ENCODE measurements around the gene ZNFX1.
"Not testable (repeated sequence)": the region's sequence is repeated elsewhere in the genome, so short reads cannot be mapped to it uniquely, and the experiment has no call there.

The ZNFX1 gene

GRCh38 chr20:49203746-49204145, 74.1 kb downstream of the ZNFX1 start:
- no peak for DNase-seq

GRCh38 chr20:49203011-49203410, 74.8 kb downstream of the ZNFX1 start:
- DNase-seq, result no peak

GRCh38 chr20:49199729-49200293, 78.0 kb downstream of the ZNFX1 start:
- DNase-seq, result no peak

GRCh38 chr20:49192944-49193518, 84.8 kb downstream of the ZNFX1 start:
- DNase-seq, result not testable (repeated sequence)

Data from stimulated activated CD4-positive, alpha-beta T cell treated with anti-CD3 and anti-CD28 coated beads, Interleukin-4, amount 100 ng/mL, for 4 hours (primary cell).